Tibial artery (tissue), 4 donors: ENCODE data around the gene ADAMTSL2.
"Not testable (repeated sequence)": the region's sequence is repeated elsewhere in the genome, so short reads cannot be mapped to it uniquely, and the experiment has no call there.

Experiments used
- DNase-seq, 2 donors: peaks; one replicate each; pipeline ENCODE4 v3.0.0-alpha.2; 2019
- H3K27ac ChIP-seq, 2 donors: fragments of 200-600 bp; sonication (generic) in 1 of 2; 1 replicate in 1 of 2; 2 replicates in 1 of 2; pipeline ENCODE4 v1.5.1; 2018 to 2019; ENCODE audit warnings: mild to moderate bottlenecking in 1 of 2
- H3K27me3 ChIP-seq, 2 donors: fragments of 200-600 bp; sonication (generic) in 1 of 2; one replicate each; pipeline versions ENCODE4 v1.5.1 to v1.6.0; 2016 to 2019
- H3K36me3 ChIP-seq, 3 donors: fragments of 200-600 bp; sonication (generic) in 2 of 3; one replicate each; pipeline ENCODE4 v1.5.1; 2016 to 2019; ENCODE audit warnings: mild to moderate bottlenecking in 2 of 3
- H3K4me1 ChIP-seq, 4 donors: fragments of 200-600 bp; sonication (generic) in 2 of 4; 1 replicate in 3 of 4; 2 replicates in 1 of 4; pipeline ENCODE4 v1.5.1; 2016 to 2019
- H3K4me3 ChIP-seq, 2 donors: fragments of 200-600 bp; sonication (generic) in 1 of 2; 1 replicate in 1 of 2; 2 replicates in 1 of 2; pipeline ENCODE4 v1.5.1; 2018 to 2019; ENCODE audit warnings: mild to moderate bottlenecking in 2 of 2
- H3K9me3 ChIP-seq, 3 donors: fragments of 200-600 bp; sonication (generic) in 1 of 3; one replicate each; pipeline ENCODE4 v1.5.1; 2016 to 2019
- intact Hi-C: fragments of 100-400 bp; cut with DNase I; formaldehyde crosslinking; loops from one replicate; pipeline ENCODE4 v1.15.0; 2023; ENCODE audit warnings: low total_unique reads
- TF ChIP-seq, protein P1 (sequence below), 2 experiments: fragments of 200-600 bp in 1 of 2; fragments of 450-650 bp in 1 of 2; IDR thresholded peaks; one replicate each; pipeline ENCODE4 v1.5.1; 2017 to 2019; ENCODE audit warnings: antibody characterized with exemption in 2 of 2, mild to moderate bottlenecking in 1 of 2, moderate library complexity in 1 of 2

ADAMTSL2 gene

DNA sequence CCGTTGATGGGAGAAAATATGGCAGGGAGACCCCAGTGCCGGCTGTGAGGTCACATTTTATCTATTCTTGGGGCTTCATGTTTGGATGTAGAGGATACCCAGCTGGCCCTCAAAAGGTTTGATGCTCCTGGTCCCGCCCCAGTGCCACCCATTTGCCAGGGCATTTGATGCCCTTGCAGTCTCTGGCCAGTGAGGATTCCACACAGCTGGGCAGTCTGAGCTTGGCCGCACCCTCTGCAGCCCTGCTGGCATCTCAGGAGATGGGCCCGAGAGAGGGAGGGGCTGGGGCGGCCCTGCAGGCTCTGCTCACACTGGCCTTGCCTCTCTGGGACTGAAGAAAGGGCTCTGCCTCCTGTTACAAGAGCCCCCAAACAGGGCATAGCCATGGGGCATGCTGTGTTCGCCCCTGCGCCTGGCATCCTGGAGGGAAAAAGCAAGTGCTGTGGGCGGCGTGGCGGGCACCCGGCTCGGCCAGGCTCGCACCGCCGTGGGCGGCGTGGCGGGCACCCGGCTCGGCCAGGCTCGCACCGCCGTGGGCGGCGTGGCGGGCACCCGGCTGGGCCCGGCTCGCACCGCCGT is 27.6 kb downstream of the ADAMTSL2 start:
- Histone ChIP-seq H3K4me3 (no peak overlapping the region), H3K36me3 (no peaks in the 10 kb centered on the region), H3K4me1 (peaks cover 0 to 36% (median 11%) of the 10 kb centered on the region in 4 donors), H3K27me3 (peaks cover 0 to 60% of the 10 kb centered on the region in 2 donors), H3K9me3 (no peaks in the 10 kb centered on the region), H3K27ac (no peak overlapping the region)
- no peak for DNase-seq
- intact Hi-C loops = no loop called here
- TF ChIP-seq, protein P1, sequence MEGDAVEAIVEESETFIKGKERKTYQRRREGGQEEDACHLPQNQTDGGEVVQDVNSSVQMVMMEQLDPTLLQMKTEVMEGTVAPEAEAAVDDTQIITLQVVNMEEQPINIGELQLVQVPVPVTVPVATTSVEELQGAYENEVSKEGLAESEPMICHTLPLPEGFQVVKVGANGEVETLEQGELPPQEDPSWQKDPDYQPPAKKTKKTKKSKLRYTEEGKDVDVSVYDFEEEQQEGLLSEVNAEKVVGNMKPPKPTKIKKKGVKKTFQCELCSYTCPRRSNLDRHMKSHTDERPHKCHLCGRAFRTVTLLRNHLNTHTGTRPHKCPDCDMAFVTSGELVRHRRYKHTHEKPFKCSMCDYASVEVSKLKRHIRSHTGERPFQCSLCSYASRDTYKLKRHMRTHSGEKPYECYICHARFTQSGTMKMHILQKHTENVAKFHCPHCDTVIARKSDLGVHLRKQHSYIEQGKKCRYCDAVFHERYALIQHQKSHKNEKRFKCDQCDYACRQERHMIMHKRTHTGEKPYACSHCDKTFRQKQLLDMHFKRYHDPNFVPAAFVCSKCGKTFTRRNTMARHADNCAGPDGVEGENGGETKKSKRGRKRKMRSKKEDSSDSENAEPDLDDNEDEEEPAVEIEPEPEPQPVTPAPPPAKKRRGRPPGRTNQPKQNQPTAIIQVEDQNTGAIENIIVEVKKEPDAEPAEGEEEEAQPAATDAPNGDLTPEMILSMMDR (IDR thresholded peaks at IDR 0.05) = no peak

DNA sequence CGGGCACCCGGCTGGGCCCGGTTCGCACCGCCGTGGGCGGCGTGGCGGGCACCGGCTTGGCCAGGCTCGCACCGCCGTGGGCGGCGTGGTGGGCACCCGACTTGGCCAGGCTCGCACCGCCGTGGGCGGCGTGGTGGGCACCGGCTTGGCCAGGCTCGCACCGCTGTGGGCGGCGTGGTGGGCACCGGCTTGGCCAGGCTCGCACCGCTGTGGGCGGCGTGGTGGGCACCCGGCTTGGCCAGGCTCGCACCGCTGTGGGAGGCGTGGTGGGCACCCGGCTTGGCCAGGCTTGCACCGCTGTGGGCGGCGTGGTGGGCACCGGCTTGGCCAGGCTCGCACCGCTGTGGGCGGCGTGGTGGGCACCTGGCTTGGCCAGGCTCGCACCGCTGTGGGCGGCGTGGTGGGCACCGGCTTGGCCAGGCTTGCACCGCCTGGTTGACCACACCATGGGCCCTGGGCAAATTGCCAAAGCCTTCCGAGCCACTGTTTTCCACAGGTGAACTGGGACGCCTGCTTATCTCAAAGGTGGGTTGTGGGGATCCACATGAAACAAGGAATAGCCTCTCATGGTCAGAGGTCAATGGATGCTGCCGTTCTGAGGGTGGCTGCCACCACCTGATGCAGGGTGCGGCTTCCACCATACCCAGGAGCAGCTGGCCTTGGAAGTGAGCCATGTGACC is 28.2 kb downstream of the ADAMTSL2 start:
- Histone ChIP-seq H3K4me3 (no peak overlapping the region), H3K4me1 (peaks cover 0 to 36% (median 11%) of the 10 kb centered on the region in 4 donors), H3K27me3 (peaks cover 0 to 61% of the 10 kb centered on the region in 2 donors), H3K27ac (no peak overlapping the region), H3K36me3 (no peaks in the 10 kb centered on the region), H3K9me3 (no peaks in the 10 kb centered on the region)
- intact Hi-C loops = no loop called here
- TF ChIP-seq, protein P1 (IDR thresholded peaks at IDR 0.05) = no peak
- DNase-seq = no peak

DNA sequence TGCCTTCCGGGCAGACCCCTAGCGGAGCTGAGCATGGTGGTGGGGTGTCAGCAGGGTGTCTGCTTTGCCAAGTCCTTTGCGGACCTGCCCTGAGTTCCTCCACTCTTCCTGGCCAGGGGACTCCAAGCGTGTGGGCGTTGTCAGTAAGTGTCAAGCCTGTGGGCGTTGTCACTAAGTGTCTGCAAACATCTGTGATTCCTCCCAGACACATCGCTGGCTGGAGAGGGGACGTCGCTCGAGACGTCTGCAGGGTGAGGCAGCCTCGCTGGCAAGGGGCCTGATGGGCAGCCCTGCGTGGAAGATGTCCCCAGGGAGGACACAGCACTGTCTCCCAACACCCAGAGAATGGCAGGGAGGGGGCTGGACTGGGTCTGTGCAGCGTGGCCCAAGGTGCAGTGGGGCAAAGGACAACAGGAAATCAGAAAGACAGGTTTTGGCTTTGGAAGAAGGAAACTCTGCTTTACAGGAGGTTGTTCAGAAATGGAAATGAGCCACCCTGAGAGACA is 28.8 kb downstream of the ADAMTSL2 start:
- TF ChIP-seq, protein P1 (IDR thresholded peaks at IDR 0.05) = no peak
- peaks cover 0 to 64% of the 10 kb centered on the region in 2 donors for H3K27me3 ChIP-seq
- no peak for DNase-seq
- H3K4me3 ChIP-seq = no peak overlapping the region
- no peaks in the 10 kb centered on the region for H3K36me3 ChIP-seq
- no peaks in the 10 kb centered on the region for H3K9me3 ChIP-seq
- H3K4me1 ChIP-seq = peaks cover 0 to 30% (median 8%) of the 10 kb centered on the region in 4 donors
- H3K27ac ChIP-seq = no peak overlapping the region
- intact Hi-C loops = no loop called here

DNA sequence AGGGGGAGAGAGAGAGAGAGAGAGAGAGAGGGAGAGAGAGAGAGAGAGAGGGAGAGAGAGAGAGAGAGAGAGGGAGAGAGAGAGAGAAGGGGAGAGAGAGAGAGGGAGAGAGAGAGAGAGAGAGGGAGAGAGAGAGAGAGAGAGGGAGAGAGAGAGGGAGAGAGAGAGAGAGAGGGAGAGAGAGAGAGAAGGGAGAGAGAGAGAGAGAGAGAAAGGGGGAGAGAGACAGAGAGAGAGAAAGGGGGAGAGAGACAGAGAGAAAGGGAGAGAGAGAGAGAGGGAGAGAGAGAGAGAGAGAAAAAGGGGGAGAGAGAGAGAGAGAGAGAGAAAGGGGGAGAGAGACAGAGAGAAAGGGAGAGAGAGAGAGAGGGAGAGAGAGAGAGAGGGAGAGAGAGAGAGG is 29.3 kb downstream of the ADAMTSL2 start:
- H3K4me3 ChIP-seq, intact Hi-C loops, DNase-seq, H3K9me3 ChIP-seq, H3K36me3 ChIP-seq, H3K27ac ChIP-seq: not testable (repeated sequence)
- Histone ChIP-seq H3K27me3 (peaks cover 0 to 64% of the 10 kb centered on the region in 2 donors), H3K4me1 (peaks cover 0 to 25% (median 5%) of the 10 kb centered on the region in 4 donors)

DNA sequence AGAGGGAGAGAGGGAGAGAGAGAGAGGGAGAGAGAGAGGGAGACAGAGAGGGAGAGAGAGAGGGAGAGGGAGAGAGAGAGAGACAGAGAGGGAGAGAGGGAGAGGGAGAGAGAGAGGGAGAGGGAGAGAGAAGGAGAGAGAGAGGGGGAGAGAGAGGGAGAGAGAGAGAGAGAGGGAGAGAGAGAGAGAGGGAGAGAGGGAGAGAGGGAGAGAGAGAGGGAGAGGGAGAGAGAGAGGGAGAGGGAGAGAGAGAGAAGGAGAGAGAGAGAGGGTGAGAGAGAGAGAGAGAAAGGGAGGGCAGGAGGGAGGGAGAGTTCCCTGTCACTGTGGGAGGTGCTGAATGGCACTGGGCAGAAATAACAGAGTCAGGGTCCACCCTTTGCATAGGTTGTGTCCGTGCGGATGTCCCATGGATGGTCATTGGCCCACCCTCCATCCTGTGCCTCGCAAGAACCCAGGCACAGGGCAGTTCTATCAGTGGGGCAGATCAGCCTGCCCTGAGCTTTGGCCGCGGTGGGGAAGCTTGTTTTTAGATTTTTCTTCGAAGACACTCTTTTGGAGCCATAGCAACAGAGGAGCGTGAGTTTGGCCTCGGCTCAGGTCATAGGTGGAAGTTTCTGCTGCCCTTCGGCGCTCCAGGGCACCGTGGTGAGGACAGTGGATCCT is 30.1 kb downstream of the ADAMTSL2 start:
- H3K27me3 ChIP-seq = peaks cover 0 to 62% of the 10 kb centered on the region in 2 donors
- H3K27ac ChIP-seq = peak overlapping the region in 1 of 2 donors; percentile 21
- H3K9me3 ChIP-seq = no peaks in the 10 kb centered on the region
- intact Hi-C loops = no loop called here
- DNase-seq = no peak
- no peak overlapping the region for H3K4me3 ChIP-seq
- H3K36me3 ChIP-seq = no peaks in the 10 kb centered on the region
- peaks cover 0 to 22% (median 5%) of the 10 kb centered on the region in 4 donors for H3K4me1 ChIP-seq
- TF ChIP-seq, protein P1 (IDR thresholded peaks at IDR 0.05) = no peak

DNA sequence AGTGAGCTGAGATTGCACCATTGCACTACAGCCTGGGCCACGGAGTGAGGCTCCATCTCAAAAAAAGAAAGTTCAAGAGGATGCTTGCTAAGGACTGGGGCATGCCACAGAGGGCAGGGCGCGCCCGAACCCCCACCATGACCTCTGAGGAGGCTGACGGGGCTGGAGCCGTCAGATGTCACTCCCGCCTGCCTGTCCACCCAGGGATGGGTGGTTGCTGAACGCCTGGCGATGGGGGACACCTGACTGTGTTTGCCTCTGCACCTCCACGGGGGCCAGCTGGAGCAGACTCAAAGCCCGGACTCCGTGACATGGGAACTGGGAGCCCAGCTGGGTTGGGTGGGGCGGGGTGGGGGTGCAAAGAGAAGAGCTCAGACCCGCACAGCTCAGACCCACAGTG is 31.9 kb downstream of the ADAMTSL2 start:
- intact Hi-C loops = no loop called here
- Histone ChIP-seq H3K4me1 (peaks cover 0 to 22% (median 5%) of the 10 kb centered on the region in 4 donors), H3K4me3 (no peak overlapping the region), H3K27me3 (peaks cover 0 to 55% of the 10 kb centered on the region in 2 donors), H3K27ac (no peak overlapping the region), H3K9me3 (no peaks in the 10 kb centered on the region), H3K36me3 (no peaks in the 10 kb centered on the region)
- TF ChIP-seq, protein P1 (IDR thresholded peaks at IDR 0.05) = no peak
- DNase-seq = no peak
